SK-N-SH (cell line): ENCODE results near the gene TSHZ2. TPM values are rescaled to one million over a fixed set of nuclear protein-coding genes. Genes with fewer than 3 reads are reported as not detected.

Experiments used
- CTCF ChIA-PET: fragments of 300-600, 350-600 bp; formaldehyde crosslinking; extraction: SDS; loops from one replicate; lab custom pipeline; 2021; lab: Yijun Ruan, JAX
- POLR2A ChIA-PET: fragments of 350-600 bp; sonication (Branson Sonifier 250); formaldehyde crosslinking; extraction: SDS; loops from one replicate; lab custom pipeline; 2020; ENCODE audit warnings: antibody characterized with exemption, inconsistent platforms; lab: Yijun Ruan, JAX
- DNase-seq: peaks from one replicate; pipeline ENCODE4 v3.0.0; 2012
- H2AFZ ChIP-seq: fragments of 200-600 bp; sonication (generic); 2 replicates; pipeline ENCODE4 v1.8.1; 2016; ENCODE audit warnings: antibody characterized with exemption, mild to moderate bottlenecking, low read depth
- H3F3A ChIP-seq: fragments of 200-600 bp; sonication (generic); replicated peaks from 2 replicates; pipeline ENCODE3; 2016; ENCODE audit warnings: antibody characterized with exemption, mild to moderate bottlenecking; ENCODE audit not compliant: insufficient read depth
- H3K27ac ChIP-seq, 2 experiments: fragments of 200-500 bp in 1 of 2; fragments of 200-600 bp in 1 of 2; sonication (Bioruptor generic) in 1 of 2; sonication (generic), shearing (Covaris generic) in 1 of 2; 2 replicates each; pipeline versions ENCODE4 v1.5.1 to v1.6.1; 2014 to 2016; ENCODE audit warnings: low read depth in 2 of 2, inconsistent platforms in 1 of 2, low read length in 1 of 2, mild to moderate bottlenecking in 1 of 2, mixed read lengths in 1 of 2
- H3K27me3 ChIP-seq: fragments of 200-600 bp; sonication (generic), shearing (Covaris generic); 2 replicates; pipeline ENCODE4 v1.6.1; 2016; ENCODE audit warnings: mixed run types; ENCODE audit not compliant: insufficient read depth
- H3K36me3 ChIP-seq, 2 experiments: fragments of 200-500 bp in 1 of 2; fragments of 200-600 bp in 1 of 2; sonication (Bioruptor generic) in 1 of 2; sonication (generic) in 1 of 2; replicated peaks in 1 of 2; 2 replicates each; pipeline versions ENCODE3 to v1.5.1; 2014 to 2016; ENCODE audit warnings: low read length in 1 of 2, mild to moderate bottlenecking in 1 of 2; ENCODE audit not compliant: insufficient read depth in 2 of 2, control insufficient read depth in 1 of 2
- H3K4me1 ChIP-seq, 2 experiments: fragments of 200-500 bp in 1 of 2; fragments of 200-600 bp in 1 of 2; sonication (Bioruptor generic) in 1 of 2; sonication (generic), shearing (Covaris generic) in 1 of 2; 2 replicates each; pipeline versions ENCODE4 v1.5.1 to v1.6.1; 2014 to 2016; ENCODE audit warnings: low read depth in 1 of 2, low read length in 1 of 2, mixed run types in 1 of 2; ENCODE audit not compliant: insufficient read depth in 2 of 2, control insufficient read depth in 1 of 2
- H3K4me2 ChIP-seq: fragments of 200-600 bp; sonication (generic), shearing (Covaris generic); 2 replicates; pipeline ENCODE4 v1.6.1; 2017; ENCODE audit warnings: mixed run types
- H3K4me3 ChIP-seq, 2 experiments: fragments of 200-500 bp in 1 of 2; fragments of 200-600 bp in 1 of 2; sonication (Bioruptor generic) in 1 of 2; sonication (generic), shearing (Covaris generic) in 1 of 2; 2 replicates each; pipeline versions ENCODE4 v1.5.1 to v1.8.1; 2014 to 2016; ENCODE audit warnings: low read depth in 2 of 2, inconsistent platforms in 1 of 2, low read length in 1 of 2, mild to moderate bottlenecking in 1 of 2, mixed read lengths in 1 of 2, moderate library complexity in 1 of 2
- H3K79me2 ChIP-seq: fragments of 200-600 bp; sonication (generic); 2 replicates; pipeline ENCODE4 v1.8.1; 2017; ENCODE audit warnings: mild to moderate bottlenecking; ENCODE audit not compliant: insufficient read depth
- H3K9ac ChIP-seq: fragments of 200-600 bp; sonication (generic); 2 replicates; pipeline ENCODE4 v1.6.1; 2017; ENCODE audit warnings: mixed run types
- H3K9me2 ChIP-seq: fragments of 200-600 bp; sonication (generic); 2 replicates; pipeline ENCODE4 v1.6.1; 2017; ENCODE audit warnings: mixed run types
- H3K9me3 ChIP-seq: fragments of 200-600 bp; sonication (generic); 2 replicates; pipeline ENCODE4 v1.6.1; 2017; ENCODE audit warnings: mixed run types, mild to moderate bottlenecking, moderate library complexity
- H4K20me1 ChIP-seq: fragments of 200-600 bp; sonication (generic); 2 replicates; pipeline ENCODE4 v1.6.1; 2017; ENCODE audit warnings: mild to moderate bottlenecking, mixed run types; ENCODE audit not compliant: insufficient read depth
- CHD2 ChIP-seq: fragments of 150-350 bp; IDR thresholded peaks from 2 replicates; pipeline ENCODE4 v1.6.1; 2018; ENCODE audit warnings: low read length; ENCODE audit not compliant: partially characterized antibody
- ELF1 ChIP-seq: IDR thresholded peaks from 2 replicates; pipeline ENCODE4 v1.4.0; 2012
- EP300 ChIP-seq, 2 experiments: IDR thresholded peaks; 2 replicates each; pipeline versions ENCODE4 v1.4.0 to v1.6.1; 2012; ENCODE audit warnings: borderline replicate concordance in 1 of 2, low read depth in 1 of 2, low read length in 1 of 2
- EZH2phosphoT487 ChIP-seq: fragments of 200-600 bp; sonication (generic); IDR thresholded peaks from 2 replicates; pipeline ENCODE4 v1.6.1; 2017; ENCODE audit warnings: low read depth, mixed run types, mild to moderate bottlenecking, antibody characterized with exemption, moderate library complexity, borderline replicate concordance
- FOSL2 ChIP-seq: IDR thresholded peaks from 2 replicates; pipeline ENCODE4 v1.4.0; 2012; ENCODE audit warnings: low read depth, mild to moderate bottlenecking, moderate library complexity, borderline replicate concordance
- IRF3 ChIP-seq: fragments of 150-350 bp; IDR thresholded peaks from 2 replicates; pipeline ENCODE4 v1.6.1; 2016; ENCODE audit warnings: mild to moderate bottlenecking, low read depth, low read length
- MXI1 ChIP-seq: IDR thresholded peaks from 2 replicates; pipeline ENCODE4 v1.6.1; 2012; ENCODE audit warnings: mild to moderate bottlenecking, low read depth, low read length, improper control_type of control experiment
- RAD21 ChIP-seq: IDR thresholded peaks from 2 replicates; pipeline ENCODE4 v1.6.1; 2012; ENCODE audit warnings: mild to moderate bottlenecking, low read length
- RFX5 ChIP-seq: IDR thresholded peaks from 2 replicates; pipeline ENCODE4 v1.6.1; 2012; ENCODE audit warnings: mild to moderate bottlenecking, improper control_type of control experiment, low read length
- RXRA ChIP-seq: IDR thresholded peaks from 2 replicates; pipeline ENCODE4 v1.4.0; 2012; ENCODE audit warnings: low read depth, mild to moderate bottlenecking, borderline replicate concordance
- SIN3A ChIP-seq: IDR thresholded peaks from 2 replicates; pipeline ENCODE4 v1.6.1; 2012; ENCODE audit warnings: low read depth, mild to moderate bottlenecking, low read length, moderate library complexity, borderline replicate concordance
- TAF1 ChIP-seq: IDR thresholded peaks from 2 replicates; pipeline ENCODE4 v1.6.1; 2012; ENCODE audit warnings: low read depth, mild to moderate bottlenecking, low read length, moderate library complexity, borderline replicate concordance
- WGBS: methylation state at CpG from one replicate; pipeline ENCODE4 v1.1.6; 2017; ENCODE audit warnings: low lambda C conversion rate; 5-methylcytosine and 5-hydroxymethylcytosine counted together
- polyA plus RNA-seq, 3 experiments: library from polyadenylated mRNA; depleted of rRNA; stranded (reverse); fragments of >200 nt; gene quantifications; 2 replicates each; pipeline ENCODE4 v1.2.3, GENCODE V29; 2012
- TF ChIP-seq, protein P1 (sequence below): IDR thresholded peaks from 2 replicates; pipeline ENCODE4; 2012

Gene TSHZ2
- polyA plus RNA-seq, 1 of the 3 experiments (the other 2 are of a cell fraction): 0.13 TPM

DNA sequence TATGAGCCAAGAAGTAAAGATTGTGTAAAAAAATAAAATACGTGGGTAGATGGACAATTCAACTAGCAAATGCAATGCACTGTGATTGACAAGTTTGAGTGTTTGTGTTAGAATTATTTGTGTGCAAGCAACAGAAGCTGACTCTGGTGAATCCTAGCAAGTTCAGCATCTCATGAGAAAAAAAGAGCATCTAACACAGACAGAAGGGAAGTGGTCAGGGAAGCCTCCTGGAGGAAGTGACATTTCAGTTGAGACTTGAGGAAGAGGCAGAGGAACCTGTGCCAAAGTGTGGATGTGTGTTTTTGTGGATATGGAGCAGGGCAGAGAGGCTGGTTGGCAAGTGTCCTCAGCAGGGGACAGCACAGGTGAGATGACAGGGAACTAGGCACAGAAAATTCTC lies 372.7 kb downstream of the TSHZ2 start:
- Histone ChIP-seq H4K20me1 (no peaks in the 10 kb centered on the region), H3K27me3 (no peaks in the 10 kb centered on the region), H3K27ac (no peak overlapping the region), H3K4me1 (no peaks in the 10 kb centered on the region), H3K4me2 (no peak overlapping the region), H3K79me2 (no peaks in the 10 kb centered on the region), H2AFZ (no peak overlapping the region), H3F3A (no peaks in the 10 kb centered on the region), H3K9ac (no peak overlapping the region), H3K9me3 (no peaks in the 10 kb centered on the region), H3K4me3 (no peak overlapping the region), H3K36me3 (no peaks in the 10 kb centered on the region), H3K9me2 (no peaks in the 10 kb centered on the region)
- POLR2A ChIA-PET: no interaction called here
- no peak for DNase-seq
- TF ChIP-seq RAD21 (no peak), CHD2 (no peak), RXRA (no peak), ELF1 (no peak), RFX5 (no peak), EZH2phosphoT487 (no peak), SIN3A (no peak), IRF3 (no peak), TAF1 (no peak), FOSL2 (no peak)
- 35% methylated on average over 1 of the region's 1 CpG for WGBS
- CTCF ChIA-PET: no interaction called here

DNA sequence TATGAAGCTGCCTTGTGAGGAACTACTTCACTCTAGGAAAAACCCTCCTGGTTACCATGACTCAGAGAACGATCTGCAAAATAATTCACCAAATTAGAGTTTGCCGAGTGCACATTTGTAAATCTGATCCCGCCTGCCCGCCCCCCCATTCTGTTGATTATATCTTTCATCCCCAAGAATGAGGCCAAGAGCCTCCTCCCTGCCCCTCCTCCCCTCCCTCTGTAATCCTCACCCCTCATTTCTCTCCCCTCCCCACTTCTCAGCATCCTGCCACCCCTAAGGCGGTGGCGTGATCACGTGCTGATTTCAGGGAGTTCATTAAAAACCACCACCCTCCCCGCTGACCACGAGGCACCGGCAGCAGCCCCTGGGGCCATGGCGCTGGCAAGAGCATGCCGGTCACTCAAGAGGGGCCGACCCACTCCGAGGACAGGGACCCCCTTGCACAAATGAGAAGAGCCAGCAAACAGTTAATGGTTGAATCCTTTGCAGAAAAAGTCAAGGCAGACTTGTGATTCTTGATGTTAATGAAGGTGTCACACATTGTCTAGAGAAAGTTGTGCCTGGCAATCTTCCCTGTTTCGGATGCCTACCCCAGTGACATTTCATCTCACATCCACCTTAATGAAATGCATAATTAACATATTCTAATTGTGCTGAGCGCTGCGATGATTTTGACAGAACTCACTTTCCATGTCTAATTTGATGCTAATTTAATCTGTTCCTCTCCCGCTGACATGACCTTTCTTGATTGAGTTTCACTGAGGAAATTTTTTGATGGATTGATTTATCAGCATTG lies 373.6 kb downstream of the TSHZ2 start:
- Histone ChIP-seq H2AFZ (no peak overlapping the region), H4K20me1 (no peaks in the 10 kb centered on the region), H3K9me3 (no peaks in the 10 kb centered on the region), H3K9me2 (no peaks in the 10 kb centered on the region), H3K36me3 (no peaks in the 10 kb centered on the region), H3F3A (no peaks in the 10 kb centered on the region), H3K4me3 (no peak overlapping the region), H3K79me2 (no peaks in the 10 kb centered on the region), H3K4me1 (no peaks in the 10 kb centered on the region), H3K27ac (no peak overlapping the region), H3K4me2 (no peak overlapping the region), H3K9ac (no peak overlapping the region), H3K27me3 (no peaks in the 10 kb centered on the region)
- ChIA-PET POLR2A (no interaction called here), CTCF (no interaction called here)
- WGBS: 69% methylated on average over 14 of the region's 18 CpGs
- DNase-seq: no peak
- TF ChIP-seq MXI1: no peak
- TF ChIP-seq, all 33 proteins: peak for 0

- Histone ChIP-seq H3K9ac (no peak overlapping the region), H3K27me3 (no peaks in the 10 kb centered on the region), H3K4me3 (no peak overlapping the region), H3K4me1 (no peaks in the 10 kb centered on the region), H3K4me2 (no peak overlapping the region), H3K9me2 (no peaks in the 10 kb centered on the region), H3K36me3 (no peaks in the 10 kb centered on the region), H3K27ac (no peak overlapping the region), H3K9me3 (no peaks in the 10 kb centered on the region), H3K79me2 (no peaks in the 10 kb centered on the region), H2AFZ (no peak overlapping the region), H3F3A (no peaks in the 10 kb centered on the region), H4K20me1 (no peaks in the 10 kb centered on the region)
- DNase-seq: no peak
- TF ChIP-seq IRF3: no peak
- TF ChIP-seq, protein P1, sequence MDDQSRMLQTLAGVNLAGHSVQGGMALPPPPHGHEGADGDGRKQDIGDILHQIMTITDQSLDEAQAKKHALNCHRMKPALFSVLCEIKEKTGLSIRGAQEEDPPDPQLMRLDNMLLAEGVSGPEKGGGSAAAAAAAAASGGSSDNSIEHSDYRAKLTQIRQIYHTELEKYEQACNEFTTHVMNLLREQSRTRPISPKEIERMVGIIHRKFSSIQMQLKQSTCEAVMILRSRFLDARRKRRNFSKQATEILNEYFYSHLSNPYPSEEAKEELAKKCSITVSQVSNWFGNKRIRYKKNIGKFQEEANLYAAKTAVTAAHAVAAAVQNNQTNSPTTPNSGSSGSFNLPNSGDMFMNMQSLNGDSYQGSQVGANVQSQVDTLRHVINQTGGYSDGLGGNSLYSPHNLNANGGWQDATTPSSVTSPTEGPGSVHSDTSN: no peak
- TF ChIP-seq EP300 (IDR thresholded peaks at IDR 0.05; ENCODE audit: borderline replicate concordance in 1 of 2, low read depth in 1 of 2, low read length in 1 of 2): no peak
- POLR2A ChIA-PET: no interaction called here
- 66% methylated on average over 11 of the region's 11 CpGs for WGBS
- CTCF ChIA-PET: no interaction called here
These were observed 374.1 kb downstream of the TSHZ2 start for GRCh38 chr20:53346335-53346648.
